Activated T-cell treated with anti-CD3 and anti-CD28 coated beads for 1 hour (primary cell): ENCODE measurements around the gene CAT.

Source experiments
- DNase-seq: peaks from one replicate; pipeline ENCODE4 v3.0.0-alpha.2; 2020; ENCODE audit warnings: low read depth

CAT gene

DNA sequence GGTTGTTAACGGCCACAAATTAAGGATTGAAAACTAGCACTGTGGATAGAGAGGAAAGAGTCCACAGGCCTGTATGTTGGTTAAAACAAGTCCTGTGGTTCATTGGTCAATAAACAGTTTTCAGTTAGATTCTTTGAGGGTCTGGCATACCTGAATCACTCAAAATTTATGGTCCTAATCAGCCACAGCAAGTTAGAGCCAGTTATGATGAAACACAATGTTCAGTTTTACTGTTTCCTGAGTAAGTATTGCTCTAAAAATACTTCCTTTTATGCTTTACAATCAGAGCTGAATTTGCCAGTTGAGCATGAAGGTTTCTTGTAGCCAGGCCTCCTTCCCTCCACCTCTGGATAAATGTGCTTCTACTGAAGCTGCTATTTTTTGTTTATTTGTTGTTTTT lies 12.9 kb upstream of the CAT start:
- no peak for DNase-seq

DNA sequence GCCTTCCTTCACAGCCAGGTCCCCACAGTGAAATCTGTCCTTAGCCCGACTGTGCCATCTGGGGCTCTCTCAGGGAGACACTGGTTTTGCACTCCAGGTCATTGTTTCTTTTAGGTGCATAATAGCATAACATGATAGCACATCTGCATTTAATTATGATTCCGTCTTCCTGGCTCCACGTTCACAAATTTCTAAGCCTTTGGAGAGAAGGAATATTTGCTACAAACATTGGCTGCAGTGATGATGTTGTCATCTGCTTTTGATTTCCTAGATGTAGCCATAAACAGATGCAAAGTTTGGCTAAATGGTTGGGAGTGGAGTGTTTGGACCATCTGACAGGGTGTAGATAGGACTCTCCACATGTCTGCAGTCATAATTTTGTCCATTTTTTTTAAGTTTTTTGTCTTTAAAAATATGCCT lies 12.0 kb upstream of the CAT start:
- DNase-seq, result no peak

DNA sequence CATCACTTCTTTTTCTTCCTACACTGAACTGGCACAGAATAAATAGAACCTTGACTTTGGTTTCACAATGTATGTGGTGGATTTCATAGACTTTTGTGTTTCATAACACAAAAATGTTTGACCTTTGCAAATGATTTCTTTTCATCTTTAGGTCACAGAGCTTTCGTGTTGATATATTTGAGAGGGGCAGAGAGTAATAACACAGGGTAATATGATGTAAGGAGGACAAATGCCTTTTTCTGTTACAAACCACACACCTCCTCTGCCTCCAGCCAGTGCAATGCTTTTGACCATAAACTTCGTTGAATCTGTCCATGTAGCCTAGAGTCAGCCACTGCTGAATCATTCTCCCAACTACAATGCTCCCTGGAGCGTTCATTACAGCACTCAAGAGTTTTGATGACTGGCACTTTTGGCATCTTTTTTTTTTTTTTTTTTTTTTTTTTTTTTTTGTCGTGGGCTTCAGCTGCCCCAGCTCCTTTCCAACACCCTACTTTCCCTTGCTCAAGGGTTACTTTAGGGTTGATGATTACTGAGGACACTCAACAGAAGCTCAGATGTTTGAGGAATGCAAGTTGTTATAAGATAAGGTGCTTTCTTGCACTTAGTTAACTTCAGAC lies 11.4 kb upstream of the CAT start:
- DNase-seq, result no peak

DNA sequence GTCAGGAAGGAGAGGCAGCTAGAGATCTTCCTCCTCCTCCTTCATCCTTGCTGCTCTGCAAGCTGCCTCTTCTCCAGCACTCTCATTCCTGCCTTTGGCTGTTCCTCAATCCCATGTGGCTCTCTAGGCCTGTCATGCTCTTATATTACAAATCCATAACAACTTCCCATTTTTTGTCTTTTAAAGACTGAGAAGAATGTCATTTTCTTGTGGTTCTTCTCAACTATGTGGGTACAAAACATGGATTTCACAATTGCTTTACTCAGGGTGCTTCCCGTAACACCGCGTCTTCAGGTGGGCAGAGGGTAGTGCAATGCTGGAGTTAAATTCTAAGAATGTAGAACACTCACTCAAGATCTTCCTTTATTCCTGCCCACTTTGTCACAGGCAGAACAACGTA lies 6.8 kb upstream of the CAT start:
- no peak for DNase-seq

DNA sequence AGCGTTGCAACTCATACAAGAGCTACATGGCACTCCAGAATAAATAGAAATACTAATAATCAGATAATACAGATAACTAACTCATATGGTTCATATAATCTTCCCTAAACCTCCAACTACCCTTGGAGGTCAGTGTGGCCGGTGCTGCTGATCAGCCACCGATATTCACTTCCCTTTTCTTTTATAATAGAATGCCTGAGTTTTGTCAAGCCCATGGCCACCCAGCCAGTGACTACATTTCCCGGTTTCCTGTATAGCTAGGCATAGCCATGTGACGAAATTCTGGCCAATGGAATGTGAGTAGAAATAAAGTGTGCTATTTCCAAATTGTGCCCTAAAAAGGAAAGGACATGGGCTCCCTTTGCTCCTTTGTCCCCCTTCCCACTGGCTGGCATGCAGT lies 5.9 kb upstream of the CAT start:
- DNase-seq, result no peak

DNA sequence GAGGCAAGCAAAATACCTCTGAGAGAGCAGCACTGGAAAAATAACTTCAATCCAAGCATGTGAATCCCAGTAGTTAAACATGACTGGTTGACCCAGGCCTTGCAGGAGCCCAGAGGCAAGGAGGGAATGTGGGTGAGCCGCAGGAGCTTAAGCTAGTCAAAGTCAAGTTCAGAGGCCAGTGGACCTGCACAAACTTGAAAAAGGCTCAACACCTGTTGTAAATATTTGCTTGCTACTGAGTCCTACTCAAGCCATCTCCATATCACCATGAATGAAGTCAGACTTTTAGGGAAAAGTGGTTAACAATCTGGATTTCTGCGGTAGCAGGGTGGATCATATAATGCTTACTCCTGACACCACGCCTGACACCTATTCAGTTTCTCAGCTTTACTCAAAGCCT lies 4.8 kb upstream of the CAT start:
- no peak for DNase-seq

DNA sequence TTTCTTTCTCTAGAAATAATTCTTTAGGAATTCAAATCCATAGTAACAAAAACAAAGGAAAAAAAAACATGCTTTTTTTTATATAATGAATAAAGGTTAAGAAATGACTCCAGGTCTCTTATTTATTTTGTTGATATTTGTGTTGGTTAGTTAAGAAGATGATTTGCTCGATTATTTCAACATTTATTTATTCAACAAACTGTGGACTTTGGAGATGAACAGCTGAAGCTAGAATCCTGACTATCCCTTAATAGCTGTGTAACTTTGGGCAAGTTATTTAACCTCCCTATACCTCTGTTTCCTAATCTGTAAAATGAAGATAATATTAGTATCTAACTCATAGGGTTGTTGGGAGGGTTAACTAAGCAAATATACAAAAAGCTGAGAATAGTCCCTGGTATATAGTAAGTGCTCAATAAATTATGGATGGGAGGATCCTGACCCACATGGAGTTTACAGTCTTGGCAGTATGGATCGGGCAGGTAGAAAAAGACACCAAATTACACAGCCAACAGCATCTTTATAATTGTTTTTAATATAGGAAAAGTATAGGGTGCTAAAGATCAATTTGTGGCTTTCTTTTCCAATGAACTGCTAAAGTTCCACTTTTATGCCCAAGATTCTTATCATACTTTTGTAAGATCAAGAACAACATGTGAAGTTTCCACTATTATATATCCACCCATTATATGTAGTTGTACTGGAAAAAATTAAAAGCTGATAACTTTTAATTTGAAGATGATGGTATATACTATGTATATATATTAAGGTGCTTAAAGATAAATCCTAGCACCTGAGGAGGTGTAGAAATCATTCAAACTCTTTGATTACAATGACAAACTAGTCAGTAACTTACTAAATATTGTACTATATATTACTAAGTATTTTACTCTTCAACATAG lies 1.3 kb upstream of the CAT start:
- DNase-seq, result no peak

DNA sequence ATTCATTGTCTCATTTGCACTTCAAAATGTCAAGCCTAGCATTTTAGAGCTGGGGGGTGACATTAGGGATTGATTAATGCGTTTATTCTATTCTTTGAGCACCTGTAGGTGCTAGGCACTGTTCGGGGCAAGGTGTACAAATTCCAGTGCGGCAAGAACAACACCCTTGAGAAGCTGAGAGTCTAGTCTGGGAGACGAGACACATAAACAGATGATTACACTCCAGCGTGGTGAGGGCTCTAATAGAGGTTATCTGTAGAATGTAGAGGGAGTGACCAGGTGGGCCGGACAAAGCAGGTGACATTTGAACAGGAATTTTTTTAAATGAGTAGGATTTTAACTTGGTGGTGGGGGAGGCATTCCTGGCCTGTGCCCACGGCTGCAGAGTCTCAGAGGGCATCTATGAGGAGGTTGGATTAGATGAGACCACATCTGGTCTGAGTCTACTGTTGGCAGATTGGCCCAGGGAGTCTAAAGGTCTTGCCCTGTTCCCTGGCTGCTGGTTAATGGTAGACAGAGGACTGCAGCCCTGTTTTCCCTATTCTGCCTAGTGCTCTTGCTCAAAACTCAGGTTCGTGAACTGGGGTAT lies 970 bp downstream of the CAT start:
- DNase-seq, result no peak

DNA sequence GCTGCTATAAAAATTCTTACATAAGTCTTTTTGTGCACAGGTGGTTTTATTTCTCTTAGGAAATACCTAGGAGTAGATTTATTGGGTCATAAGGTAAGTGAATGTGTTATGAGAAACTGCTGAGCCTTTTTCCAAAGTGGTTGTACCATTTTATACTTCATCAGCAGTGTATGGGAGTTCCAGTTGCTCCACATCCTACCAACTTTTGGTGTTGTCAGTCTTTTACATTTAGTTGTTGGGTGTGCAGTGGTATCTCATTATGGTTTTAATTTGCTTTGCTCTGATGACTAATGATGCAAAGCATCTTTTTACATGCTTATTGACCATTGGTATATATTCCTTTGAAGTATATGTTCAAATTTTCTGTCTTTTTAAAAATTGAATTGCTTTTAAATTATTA lies 3.1 kb downstream of the CAT start:
- DNase-seq, result no peak

DNA sequence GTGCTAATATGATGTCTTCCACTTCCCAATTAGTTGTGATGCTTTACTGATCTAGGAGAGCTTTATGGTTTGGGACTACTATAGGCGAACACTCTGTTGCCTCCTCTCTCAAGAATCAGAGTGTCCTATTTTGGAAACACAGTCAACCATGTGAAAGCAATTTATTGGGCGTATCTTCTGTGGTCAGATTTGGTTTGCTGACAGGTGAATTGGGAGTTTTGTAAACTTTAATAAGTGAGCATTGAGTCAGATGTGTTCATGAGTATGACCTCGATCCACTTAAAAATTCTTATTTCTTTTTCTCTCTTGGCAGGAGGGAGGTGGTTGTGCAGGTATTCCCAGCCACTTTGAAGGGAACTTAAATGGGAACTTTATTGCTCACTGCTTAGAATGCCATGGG lies 4.4 kb downstream of the CAT start:
- DNase-seq, result no peak

DNA sequence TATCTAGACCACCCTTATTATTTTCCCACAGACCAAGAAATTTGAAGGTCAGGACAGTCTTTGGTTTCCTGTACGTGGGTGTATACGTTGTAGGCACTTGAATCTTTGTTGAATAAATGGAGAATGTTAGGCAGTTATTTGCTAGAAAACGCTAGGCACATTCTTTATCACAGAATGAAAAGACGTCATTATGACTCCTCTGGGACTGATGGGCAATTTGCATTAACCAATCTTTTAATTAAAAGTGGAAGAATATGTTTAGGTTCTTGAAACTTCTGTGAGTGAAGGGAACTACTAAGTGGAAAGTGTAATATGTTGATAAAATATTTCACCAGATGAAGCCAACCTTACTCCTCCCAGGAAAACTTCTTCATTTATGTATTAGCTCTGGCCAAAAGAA lies 5.7 kb downstream of the CAT start:
- DNase-seq, result no peak

DNA sequence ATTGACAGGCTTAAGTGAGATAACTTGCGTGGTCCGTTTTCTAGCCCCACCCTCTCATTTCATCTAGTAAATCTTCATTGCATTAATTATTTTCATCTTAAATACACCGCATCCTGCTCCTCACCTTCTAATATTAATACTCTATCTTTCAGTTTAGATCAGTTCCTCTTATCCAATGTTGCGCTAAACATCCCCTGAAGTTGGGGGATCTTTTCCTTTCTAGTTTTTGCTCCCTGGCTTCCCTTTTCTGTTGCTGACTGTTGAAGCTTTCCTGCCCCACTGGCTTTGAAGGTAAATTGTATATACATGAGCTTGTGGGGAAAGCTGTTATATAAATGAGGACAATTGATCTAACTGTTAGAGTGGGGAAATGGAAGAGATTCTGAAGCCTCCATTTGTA lies 7.2 kb downstream of the CAT start:
- no peak for DNase-seq

DNA sequence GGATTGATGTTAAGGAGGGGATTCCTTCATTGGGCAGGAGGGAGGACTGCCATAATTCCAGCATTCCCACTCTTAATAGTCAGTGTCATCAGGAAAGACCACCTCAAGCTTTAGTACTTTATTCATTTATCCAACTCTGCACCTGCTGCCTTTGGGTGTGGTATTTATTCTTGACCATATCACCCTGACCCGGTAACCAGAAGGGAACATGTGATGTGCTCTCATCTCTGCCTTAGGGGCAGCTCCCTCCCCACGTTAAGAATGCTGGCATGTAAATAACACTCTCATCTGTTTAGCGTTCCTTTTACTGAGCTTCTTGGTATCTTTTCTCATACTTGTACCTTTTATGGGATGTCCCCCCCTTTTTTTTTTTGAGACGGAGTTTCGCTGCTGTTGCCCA lies 7.7 kb downstream of the CAT start:
- no peak for DNase-seq

DNA sequence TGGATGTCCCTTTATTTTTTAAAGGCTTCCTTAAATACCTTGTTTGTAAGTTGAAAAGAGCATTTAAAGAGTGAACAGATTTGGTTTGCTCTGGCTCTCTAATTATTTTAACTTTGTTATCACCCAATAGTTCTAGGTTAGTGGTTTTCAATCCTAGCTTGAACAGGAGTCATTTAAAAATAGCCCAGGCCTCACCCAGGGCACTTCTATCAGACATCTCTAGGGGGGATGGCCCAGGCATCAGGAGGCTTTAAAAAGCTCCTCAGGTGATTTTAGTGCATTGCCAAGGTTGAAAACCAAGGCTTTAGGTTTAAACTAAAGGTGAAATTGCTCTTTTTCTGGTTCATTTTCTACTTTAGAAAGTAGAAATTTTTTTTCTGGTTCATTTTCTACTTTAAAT lies 8.3 kb downstream of the CAT start:
- no peak for DNase-seq

DNA sequence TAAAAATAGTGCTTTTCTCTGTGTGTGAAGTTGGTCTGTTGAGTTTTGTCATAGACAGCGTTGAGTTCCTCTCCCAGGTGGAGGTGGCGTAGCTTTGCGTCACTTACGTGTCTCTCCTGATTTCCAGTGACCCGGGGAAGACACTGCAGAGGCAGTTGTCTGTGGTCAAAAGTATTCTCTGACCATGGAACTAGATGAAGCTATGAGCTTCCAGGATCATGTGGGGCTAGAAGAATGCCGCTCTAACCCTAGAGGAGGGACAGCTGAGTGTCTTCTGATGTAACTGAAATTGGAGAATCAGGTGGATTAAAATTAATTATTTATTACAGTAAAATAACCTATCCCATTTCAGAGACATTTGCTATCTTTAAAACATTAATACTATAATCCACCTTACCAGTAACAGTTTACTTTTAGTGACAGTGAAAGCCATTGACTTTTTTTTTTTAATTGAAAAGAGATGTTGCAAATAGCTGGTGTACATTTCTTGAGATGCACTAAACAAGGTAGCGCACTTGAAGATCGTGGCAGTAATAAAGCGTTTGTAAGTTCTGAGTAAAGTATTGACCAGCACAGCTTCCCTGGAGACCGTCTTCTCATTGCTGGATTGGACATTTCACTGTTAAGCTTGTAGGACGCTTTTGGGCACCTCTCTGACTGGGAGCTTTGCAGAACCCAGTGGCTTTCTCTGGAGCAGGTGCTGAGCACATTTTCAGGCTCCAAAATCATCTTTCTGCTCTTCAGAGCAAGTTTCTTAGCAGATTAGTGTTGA lies 9.7 kb downstream of the CAT start:
- DNase-seq, result no peak

DNA sequence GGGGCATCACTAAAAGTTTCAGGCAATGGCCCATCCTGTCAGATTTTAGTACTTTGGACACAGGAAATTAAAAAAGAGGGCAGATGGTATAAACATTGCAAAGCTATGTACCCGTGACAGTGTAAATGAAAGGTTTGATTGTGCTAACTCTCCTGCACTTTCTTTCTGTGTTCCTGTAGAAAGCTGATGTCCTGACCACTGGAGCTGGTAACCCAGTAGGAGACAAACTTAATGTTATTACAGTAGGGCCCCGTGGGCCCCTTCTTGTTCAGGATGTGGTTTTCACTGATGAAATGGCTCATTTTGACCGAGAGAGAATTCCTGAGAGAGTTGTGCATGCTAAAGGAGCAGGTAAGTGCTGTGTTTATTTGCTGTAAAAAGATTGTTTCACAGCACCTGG lies 10.3 kb downstream of the CAT start:
- DNase-seq, result no peak

DNA sequence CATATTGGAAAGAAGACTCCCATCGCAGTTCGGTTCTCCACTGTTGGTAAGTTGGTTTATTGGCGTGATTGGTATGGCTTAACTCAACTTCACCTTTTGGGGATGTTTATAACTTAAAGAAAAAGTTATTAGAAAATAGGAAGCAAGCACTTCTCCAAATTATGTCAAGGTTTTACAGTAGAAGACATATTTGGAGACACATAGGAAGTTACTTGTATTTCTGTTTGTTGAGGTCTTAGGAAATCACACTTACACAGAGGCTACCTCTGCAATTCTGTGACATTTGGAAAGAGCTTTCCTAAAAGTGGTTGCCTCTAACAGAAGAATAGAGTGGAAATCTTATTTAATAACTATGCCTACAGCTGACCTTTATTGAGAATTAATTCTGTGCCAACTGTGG lies 12.3 kb downstream of the CAT start:
- no peak for DNase-seq

DNA sequence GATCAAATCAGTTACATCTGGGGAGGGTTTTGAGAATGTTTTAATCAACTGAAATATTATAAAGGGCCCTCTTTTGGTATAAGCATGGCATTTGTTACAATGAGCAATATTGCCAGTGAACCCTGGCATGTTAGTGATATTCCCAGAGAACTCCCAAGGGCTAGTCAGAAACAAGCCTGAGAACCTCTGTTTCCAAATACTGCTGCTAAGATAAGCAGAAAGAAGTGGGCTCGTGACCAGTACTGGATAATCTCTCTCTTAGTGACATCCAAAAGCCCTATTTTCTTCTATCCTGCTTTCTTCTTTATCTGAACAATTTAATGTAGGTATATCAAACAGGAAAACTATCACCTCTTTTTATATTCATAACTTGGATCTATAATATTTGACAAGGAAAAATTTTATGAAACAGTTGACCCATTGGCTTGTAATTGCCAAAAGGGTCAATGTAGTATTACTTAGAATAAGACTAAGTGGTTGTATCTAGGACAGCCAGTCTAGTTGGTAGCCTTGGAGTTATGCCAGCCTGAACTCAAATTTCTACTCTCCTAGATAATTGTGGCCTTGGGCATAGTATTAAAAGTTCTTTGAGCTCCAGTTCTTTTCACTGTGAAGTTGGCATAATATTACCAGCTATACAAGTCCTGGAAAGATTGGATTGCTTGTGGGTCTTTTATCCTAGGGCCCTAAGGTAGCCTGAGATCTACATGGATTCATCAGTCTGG lies 15.7 kb downstream of the CAT start:
- DNase-seq, result no peak

DNA sequence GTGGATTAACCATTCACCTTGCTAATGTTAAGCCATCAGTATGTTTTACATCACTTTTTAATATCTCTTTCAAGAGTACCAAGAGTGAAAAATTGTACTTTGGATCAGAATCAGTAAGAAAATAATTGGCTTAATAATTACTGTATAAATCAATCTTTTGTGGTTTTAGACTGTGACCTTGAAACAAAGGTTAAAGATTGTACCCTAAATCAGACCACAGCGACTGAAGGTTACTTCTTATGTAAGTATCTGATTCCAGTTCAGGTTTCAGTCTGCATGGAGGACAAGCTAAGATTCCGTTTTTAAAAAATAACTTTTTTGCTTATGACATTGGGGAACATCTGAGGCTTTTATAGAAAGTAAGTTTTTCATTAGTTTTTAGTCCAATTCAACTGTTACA lies 18.9 kb downstream of the CAT start:
- no peak for DNase-seq

DNA sequence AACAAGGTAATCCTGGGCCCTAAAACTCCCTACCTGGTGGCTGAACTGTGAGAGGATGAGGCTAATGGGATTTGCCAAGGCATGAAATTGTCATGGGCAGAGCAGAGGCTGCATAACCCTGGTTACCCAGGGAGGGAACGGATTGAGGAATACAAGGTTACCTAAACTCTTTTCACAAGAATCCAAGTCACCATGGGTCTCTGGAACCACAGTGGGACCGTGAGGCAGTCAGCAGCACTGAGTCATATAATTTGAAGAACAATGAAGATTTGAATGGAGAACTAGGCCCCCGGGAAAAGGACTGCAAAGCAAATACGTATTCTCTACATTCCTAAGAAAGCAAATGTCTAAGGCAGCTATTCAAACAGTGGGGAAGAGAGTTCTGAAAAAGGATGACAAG lies 19.8 kb downstream of the CAT start:
- DNase-seq, result no peak

DNA sequence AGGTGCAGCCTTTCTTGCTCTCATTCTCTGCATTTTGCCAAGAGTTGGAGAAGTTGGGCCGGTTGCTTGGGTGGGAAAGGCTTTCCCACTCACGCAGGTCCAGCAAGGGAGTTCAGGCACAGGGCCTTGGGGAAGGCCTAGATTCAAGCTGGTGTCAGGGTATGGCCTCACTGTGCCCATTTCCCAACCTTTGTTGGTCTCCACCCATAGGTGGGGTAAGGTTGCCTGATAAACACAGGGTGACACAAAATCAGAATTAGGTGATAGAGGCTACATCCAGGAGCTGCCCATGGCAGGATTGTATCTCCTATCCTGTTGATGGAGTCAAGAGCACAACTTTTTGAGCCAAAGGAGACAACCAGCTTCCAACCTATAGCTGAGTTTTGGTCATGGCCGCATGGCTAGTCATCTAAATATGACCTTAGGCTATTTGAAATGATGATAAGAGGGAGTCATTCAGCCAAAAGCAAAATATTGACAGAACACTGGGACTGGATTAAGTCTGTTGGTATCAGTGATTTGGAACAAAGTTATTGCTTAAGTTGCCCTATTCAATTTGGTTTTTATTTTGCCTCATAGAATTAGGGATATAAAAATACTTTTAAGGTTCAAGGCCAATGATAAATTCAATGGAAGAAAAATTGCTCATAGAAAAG lies 20.9 kb downstream of the CAT start:
- no peak for DNase-seq

DNA sequence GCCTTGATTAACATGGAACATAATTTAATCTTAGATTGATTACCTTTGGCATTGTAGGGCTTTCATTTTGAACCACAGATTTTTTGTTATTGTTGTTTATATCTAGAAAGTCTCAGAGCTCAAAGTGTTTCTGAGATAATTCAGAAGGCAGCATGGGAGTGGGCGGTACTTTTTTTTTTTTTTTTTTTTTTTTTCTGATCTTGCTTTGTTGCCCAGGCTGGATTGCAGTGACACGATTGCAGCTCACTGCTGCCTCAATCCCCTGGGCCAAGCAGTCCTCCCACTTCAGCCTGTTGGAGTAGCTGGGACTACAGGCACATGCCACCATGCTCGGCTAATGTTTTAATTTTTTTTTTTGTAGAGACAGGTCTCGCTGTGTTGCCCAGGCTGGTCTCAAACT lies 21.5 kb downstream of the CAT start:
- DNase-seq, result no peak
